ENCODE measurements around the gene TAF11L3. TPM values are rescaled to one million over a fixed set of nuclear protein-coding genes. Genes with fewer than 3 reads are reported as not detected.
"Not testable (repeated sequence)": the region's sequence is repeated elsewhere in the genome, so short reads cannot be mapped to it uniquely, and the experiment has no call there.

TAF11L3 gene
- total RNA-seq (2014; rRNA removed; shearing (Covaris generic)), result not detected in 2 replicates

DNA sequence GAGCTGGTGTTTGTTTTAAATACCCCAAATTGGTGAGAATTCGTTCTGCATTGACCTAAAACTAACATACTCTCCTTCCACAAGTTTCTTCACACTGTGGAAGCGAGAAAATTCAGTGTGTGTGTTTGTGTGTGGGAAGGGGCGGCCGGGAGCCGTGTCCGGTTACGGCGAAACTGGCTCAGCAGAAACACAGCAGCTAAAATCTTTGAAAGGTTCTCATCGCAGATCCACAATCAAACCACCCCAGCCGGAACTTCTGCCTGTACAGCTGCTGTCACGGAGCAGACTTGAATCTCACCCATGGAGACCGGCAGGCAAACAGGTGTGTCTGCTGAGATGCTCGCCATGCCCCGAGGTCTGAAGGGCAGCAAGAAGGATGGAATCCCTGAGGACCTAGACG lies at the start of gene TAF11L3:
TAF11L3 (plus strand) TSS at position 301 of the 400 bp plus-strand sequence.
- not testable (repeated sequence) for DNase-seq (ENCODE audit: low read depth)

DNA sequence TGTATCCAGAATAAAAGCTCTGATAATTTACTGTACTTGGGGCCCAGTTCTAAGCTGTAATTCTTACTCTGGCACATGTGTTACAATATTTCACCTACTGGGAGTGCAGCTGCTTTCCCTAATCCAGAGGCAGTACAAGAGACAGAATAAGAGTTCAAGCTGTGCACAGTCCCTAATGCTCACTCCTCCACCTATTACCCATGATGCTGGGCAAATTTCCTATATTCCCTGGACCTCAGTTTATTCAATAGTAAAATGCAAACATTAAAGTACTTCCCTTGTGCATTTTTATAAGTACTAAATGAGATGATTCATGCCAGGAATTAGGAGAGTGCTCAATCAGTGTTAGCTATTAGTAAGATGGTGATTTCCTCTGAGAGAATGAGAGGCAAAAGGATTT lies 48.1 kb upstream of the TAF11L3 start:
- no peak for DNase-seq (ENCODE audit: low read depth)

DNA sequence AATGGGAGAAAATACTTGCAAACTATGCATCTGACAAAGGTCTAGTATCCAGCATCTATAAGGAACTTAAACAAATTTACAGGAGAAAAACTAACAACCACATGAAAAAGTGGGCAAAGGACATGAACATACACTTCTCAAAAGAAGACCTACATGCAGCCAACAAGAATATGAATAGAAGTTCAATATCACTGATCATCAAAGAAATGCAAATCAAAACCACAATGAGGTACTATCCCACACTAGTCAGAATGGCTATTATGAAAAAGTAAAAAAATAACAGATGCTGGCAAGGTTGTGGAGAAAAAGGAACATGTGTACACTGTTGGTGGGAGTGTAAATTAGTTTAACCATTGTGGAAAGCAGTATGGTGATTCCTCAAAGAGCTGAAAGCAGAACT lies 43.1 kb upstream of the TAF11L3 start:
- DNase-seq (ENCODE audit: low read depth), result not testable (repeated sequence)

DNA sequence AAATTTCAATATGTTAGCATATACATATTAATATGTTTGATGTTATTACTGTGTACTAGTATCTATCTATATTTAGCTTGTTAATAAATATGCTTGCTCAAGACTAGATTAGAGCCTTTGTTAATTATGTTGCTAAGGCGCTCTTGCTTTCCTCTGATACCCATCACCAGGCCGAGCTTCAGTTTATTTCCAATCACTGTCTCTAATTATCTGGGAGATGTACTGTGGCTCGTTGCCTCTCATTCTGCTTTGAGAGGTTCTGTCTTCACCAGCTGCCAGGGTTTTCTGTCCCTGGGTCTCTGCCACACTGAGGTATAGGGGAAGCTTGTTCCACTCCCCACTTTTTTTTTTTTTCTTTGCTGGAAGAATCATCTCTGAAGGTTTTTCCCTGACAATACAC lies 41.1 kb upstream of the TAF11L3 start:
- DNase-seq (ENCODE audit: low read depth), result no peak

DNA sequence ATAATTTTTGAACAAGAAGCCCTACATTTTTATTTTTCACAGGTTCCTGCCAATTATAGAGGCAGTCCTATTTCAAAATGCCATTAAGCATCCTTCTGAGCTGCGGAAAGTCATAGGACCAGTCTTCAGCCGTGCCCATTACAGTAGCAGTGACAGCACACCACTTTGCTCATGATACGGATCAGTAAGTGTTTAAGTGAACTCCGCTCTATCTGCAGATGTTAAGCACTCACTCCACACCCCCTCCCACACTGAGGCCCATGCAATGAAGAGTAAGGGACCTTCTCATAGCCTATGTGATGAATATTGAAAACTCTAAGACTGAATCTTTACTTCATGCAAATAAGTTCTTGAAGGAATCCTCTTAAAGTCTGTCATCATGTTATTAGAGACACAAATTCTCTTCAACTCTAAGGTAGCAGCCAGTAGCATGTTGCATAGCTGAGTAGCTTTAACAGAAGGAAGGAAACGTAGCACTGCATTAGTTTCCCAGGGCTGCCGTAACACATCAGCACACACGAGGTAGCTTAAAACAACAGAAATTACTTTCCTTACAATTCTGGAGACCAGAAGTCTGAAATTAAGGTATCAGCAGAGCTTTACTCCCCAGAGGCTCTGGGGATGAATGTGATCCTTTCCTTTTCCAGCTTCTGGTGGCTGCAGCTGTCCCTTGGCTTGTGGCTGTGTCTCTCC lies 40.4 kb upstream of the TAF11L3 start:
- no peak for DNase-seq (ENCODE audit: low read depth)

DNA sequence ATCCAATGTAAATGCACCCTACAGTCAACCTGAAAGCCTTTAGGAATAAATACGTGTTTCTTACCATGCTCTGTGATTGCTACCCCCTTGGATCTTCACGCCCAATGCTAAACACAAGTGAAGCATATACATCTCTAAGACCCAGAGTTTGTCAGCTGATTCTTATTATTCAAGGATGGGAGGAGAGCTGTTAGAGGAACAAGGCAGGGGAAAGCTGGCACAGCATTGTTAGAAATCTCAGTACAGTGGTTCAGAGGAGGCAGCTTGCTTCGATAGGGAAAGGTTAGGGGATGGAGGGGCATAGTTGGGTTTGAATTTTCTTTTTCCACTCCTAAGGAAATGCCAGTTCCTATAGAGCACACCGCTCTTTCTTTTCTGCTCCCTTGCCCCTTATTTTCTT lies 36.8 kb upstream of the TAF11L3 start:
- no peak for DNase-seq (ENCODE audit: low read depth)

DNA sequence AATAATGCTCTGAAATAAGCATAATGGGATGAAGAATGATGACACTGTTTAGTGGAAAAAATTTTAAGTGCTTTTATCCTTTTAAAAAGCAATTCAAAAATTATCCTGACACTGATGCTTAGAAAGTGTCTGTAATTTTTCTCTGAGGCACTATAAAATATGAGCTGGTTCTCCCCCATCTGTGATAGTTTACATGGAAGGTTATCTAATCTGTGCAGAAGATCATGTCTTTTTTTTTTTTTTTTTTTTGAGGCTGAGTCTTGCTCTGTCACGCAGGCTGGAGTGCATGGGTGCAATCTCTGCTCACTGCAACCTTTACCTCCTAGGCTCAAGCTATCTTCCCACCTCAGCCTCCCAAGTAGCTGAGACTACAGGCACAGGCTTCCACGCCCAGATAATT lies 35.4 kb upstream of the TAF11L3 start:
- no peak for DNase-seq (ENCODE audit: low read depth)

DNA sequence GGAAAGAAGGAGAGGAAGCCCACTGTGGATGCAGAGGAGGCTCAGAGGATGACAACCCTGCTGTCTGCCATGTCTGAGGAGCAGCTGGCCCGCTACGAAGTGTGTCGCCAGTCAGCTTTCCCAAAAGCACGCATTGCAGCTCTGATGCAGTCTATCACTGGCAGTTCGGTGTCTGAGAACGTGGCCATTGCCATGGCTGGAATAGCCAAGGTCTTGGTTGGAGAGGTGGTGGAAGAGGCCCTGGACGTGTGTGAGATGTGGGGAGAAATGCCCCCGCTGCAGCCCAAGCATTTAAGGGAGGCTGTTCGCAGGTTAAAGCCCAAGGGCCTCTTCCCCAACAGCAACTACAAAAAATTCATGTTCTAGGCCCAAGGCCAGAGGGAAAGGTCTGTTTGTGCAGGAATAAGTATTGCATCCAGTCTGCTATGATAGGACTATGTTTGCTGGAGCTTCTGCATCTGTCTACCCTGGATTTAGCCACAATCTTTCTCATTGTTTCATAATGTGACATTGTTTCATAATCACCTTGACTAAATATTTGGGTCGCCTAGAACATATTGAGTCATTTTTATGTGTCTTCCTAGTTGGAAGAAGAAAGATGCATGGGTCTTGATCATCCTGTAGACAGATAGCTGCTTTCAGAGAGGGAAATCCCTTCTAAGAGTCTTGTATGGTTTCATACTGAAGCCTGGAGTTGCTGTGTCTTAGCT lies 31.5 kb upstream of the TAF11L3 start:
- DNase-seq (ENCODE audit: low read depth), result not testable (repeated sequence)

DNA sequence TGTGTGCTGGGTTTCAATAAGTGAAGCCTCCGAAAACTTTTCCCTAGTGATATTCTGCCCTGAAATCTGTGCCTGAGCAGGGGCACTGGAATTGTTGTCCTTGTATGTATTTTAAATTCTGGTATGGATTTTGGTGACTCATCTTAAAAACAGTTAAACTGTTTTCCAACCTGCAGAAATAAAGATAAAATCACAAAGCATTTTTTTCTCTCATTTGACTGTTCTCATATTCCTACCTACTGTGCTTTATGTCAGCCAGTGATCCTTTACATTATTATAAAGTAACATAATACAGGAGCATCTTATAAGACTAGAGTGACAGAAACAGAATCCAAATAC lies 31.0 kb upstream of the TAF11L3 start:
- DNase-seq (ENCODE audit: low read depth), result no peak

DNA sequence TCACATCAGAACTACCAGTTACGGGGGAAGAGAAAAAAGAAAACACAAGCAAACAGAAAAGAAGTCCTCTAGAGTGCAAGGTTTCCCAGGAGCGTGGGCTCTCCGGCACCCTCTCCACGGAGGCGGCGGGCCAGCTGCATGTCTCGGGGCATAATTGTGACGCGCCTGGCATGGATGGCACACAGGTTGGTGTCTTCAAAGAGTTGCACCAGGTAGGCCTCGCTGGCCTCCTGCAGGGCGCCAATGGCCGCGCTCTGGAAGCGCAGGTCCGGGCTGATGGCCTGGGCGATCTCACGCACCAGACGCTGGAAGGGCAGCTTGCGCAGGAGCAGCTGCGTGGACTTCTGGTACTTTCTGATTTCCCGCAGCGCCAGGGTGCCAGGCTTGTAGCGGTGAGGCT lies 26.9 kb upstream of the TAF11L3 start:
- DNase-seq (ENCODE audit: low read depth), result not testable (repeated sequence)

DNA sequence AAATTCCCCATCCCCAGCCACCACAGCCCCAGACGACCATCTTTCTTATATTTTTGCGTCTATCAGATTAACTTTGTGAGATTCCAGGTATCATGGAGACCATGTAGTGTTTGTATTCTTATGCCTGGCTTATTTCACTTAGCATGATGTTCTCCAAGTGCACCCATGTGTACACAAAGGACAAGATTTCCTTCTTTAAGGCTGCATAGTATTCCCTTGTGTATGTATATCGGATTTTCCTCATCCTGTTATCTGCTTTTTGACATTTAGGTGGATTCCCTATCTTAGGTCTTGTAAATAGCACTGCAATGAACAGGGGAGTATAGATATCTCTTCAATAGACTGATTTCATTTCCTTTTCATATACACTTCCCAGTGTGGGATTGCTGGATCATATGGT lies 25.4 kb upstream of the TAF11L3 start:
- no peak for DNase-seq (ENCODE audit: low read depth)

DNA sequence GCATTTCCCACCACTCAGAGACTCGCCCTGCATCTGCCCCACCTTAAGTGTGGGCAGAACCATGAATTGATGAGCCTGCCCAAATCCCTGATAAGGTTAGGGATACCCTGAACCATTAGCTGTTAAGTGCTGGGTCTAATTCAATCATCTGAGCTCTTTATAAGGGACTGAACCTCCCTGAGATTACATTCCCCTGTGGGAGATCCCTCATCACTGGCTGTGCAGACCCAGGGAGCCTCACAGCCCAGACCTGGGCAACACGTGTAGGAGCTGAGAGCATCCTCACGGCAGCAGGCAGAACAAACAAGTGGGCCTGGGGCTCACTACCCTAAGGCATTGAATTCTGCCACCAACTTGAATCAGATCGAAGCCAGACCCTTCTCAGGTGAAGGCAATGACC lies 20.7 kb upstream of the TAF11L3 start:
- DNase-seq (ENCODE audit: low read depth), result no peak

DNA sequence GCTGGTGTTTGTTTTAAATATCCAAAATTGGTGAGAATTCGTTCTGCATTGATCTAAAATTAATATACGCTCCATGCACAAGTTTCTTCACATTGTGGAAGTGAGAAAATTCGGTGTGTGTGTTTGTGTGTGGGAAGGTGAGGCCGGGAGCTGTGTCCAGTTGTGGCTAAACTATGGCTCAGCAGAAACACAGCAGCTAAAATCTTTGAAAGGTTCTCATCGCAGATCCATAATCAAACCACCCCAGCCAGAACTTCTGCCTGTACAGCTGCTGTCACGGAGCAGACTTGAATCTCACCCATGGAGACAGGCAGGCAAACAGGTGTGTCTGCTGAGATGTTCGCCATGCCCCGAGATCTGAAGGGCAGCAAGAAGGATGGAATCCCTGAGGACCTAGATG lies 20.2 kb upstream of the TAF11L3 start, which contains the start of gene TAF11L2:
TAF11L2 (plus strand) TSS at position 301 of the 400 bp plus-strand sequence.
- DNase-seq (ENCODE audit: low read depth), result not testable (repeated sequence)

DNA sequence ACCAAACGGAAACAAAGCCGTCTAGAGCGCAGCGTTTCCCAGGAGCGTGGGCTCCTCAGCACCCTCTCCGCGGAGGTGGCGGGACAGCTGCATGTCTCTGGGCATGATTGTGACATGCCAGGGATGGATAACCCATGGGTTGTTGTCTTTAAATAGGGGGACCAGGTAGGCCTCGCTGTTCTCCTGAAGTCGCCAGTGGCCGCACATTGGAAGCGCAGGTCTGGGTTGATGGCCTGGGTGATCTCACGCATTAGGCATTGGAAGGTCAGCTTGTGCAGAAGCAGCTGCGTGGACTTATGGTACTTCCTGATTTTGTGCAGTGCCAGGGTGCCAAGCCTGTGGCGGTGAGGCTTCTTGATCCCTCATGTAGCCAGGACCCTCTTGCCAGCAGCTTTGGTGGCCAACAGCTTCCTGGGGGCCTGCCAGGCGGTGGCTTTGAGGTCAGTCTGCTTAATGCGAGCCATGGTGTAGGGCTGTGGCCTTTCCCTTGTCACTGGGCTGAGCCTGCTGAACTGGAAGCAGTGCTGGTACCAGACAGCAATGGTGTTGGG lies 6.3 kb upstream of the TAF11L3 start:
- no peak for DNase-seq (ENCODE audit: low read depth)

DNA sequence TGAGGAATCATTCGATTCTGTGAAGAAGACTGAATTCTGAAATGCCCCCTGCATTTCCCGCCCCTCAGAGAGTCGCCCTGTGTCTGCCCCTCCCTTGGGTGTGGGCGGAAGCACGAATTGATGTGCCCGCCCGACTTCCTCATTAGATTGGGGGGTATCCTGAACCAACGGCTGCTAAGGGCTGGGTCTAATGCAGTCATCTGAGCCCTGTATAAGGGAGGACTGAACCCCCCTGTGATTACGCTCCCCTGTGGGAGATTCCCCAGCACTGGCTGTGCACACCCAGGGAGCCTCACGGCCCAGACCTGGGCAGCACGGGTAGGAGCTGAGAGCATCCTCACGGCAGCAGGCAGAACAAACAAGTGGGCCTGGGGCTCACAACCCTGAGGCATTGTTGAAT lies 641 bp upstream of the TAF11L3 start:
- not testable (repeated sequence) for DNase-seq (ENCODE audit: low read depth)

DNA sequence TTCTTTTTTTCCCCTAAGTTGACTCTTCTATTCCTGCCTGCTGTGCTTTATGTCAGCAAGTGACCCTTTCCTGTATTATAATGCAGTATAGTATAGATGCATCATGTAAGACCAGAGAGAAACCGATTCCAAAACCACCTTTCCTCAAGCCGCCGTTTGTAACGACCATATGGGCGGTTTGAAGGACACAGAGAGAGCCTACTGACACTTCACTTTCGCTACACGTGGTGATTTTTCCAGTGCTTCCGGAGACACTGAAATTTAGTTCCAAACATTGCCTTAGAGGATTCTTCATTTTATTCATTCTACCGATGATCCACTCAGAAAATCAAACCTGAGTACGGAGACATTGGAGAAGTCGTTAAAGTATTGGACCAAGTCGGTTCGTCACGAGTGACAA lies 1.3 kb downstream of the TAF11L3 start:
- DNase-seq (ENCODE audit: low read depth), result not testable (repeated sequence)

DNA sequence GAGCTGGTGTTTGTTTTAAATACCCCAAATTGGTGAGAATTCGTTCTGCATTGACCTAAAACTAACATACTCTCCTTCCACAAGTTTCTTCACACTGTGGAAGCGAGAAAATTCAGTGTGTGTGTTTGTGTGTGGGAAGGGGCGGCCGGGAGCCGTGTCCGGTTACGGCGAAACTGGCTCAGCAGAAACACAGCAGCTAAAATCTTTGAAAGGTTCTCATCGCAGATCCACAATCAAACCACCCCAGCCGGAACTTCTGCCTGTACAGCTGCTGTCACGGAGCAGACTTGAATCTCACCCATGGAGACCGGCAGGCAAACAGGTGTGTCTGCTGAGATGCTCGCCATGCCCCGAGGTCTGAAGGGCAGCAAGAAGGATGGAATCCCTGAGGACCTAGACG lies 3.3 kb downstream of the TAF11L3 start, which contains the start of gene TAF11L4:
TAF11L4 (plus strand) TSS at position 301 of the 400 bp plus-strand sequence.
- not testable (repeated sequence) for DNase-seq (ENCODE audit: low read depth)

DNA sequence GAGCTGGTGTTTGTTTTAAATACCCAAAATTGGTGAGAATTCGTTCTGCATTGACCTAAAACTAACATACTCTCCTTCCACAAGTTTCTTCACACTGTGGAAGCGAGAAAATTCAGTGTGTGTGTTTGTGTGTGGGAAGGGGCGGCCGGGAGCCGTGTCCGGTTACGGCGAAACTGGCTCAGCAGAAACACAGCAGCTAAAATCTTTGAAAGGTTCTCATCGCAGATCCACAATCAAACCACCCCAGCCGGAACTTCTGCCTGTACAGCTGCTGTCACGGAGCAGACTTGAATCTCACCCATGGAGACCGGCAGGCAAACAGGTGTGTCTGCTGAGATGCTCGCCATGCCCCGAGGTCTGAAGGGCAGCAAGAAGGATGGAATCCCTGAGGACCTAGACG lies 6.8 kb downstream of the TAF11L3 start, which contains the start of gene TAF11L5:
TAF11L5 (plus strand) TSS at position 301 of the 400 bp plus-strand sequence.
- not testable (repeated sequence) for DNase-seq (ENCODE audit: low read depth)

DNA sequence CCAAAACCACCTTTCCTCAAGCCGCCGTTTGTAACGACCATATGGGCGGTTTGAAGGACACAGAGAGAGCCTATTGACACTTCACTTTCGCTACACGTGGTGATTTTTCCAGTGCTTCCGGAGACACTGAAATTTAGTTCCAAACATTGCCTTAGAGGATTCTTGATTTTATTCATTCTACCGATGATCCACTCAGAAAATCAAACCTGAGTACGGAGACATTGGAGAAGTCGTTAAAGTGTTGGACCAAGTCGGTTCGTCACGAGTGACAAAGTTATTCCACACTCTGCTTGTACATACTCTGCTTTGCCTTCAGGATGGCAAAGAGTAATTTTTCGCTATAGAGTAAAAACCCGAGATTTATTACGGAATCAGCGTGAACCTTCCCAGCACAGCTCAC lies 8.3 kb downstream of the TAF11L3 start:
- DNase-seq (ENCODE audit: low read depth), result not testable (repeated sequence)

DNA sequence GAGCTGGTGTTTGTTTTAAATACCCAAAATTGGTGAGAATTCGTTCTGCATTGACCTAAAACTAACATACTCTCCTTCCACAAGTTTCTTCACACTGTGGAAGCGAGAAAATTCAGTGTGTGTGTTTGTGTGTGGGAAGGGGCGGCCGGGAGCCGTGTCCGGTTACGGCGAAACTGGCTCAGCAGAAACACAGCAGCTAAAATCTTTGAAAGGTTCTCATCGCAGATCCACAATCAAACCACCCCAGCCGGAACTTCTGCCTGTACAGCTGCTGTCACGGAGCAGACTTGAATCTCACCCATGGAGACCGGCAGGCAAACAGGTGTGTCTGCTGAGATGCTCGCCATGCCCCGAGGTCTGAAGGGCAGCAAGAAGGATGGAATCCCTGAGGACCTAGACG lies 10.2 kb downstream of the TAF11L3 start, which contains the start of gene TAF11L6:
TAF11L6 (plus strand) TSS at position 301 of the 400 bp plus-strand sequence.
- DNase-seq (ENCODE audit: low read depth), result not testable (repeated sequence)

Data from Daoy (cell line).